ENCODE measurements around the gene DIRAS1. TPM values are rescaled to one million over a fixed set of nuclear protein-coding genes. Genes with fewer than 3 reads are reported as not detected.

Gene DIRAS1
- total and polyA plus RNA-seq, 2 of the 8 experiments (the other 6 are each of a cell fraction or from before 2014, with no cell fraction given): 20.2 to 22.3 TPM

- H4K20me1 ChIP-seq (replicated peaks in 1 of 2; ENCODE audit: control insufficient read depth in 1 of 2, insufficient read depth in 2 of 2, low read length in 2 of 2): peaks cover 0 to 4% of the 10 kb centered on the region in 2 experiments
- H3K4me2 ChIP-seq (ENCODE audit: insufficient read depth in 1 of 2, low read depth in 2 of 2, low read length in 2 of 2): no peak overlapping the region
- no peak overlapping the region for H2BK120ac ChIP-seq (replicated peaks; ENCODE audit: low read depth, low read length)
- ChIA-PET POLR2A (ENCODE audit: partially characterized antibody) (interaction anchor here (0.6 to 2.3 kb wide), 7 partner anchors 12 to 814 kb away, joined by 3 to 8 read pairs (median 3); partner anchors contain the start of gene GNG7), CTCF (ENCODE audit: partially characterized antibody) (interaction anchor here (1.0 to 1.7 kb wide), 4 partner anchors 16 to 70 kb away, joined by 3 to 6 read pairs (median 4); partner anchors contain the start of gene GNG7)
- no peak overlapping the region for H4K91ac ChIP-seq (replicated peaks; ENCODE audit: insufficient read length, low read length)
- H3K4me3 ChIP-seq (ENCODE audit: extremely low read depth in 1 of 4, insufficient read depth in 2 of 4, low read depth in 3 of 4, low read length in 4 of 4): no peak overlapping the region
- H2BK15ac ChIP-seq (ENCODE audit: low read length): no peak overlapping the region
- H3K23me2 ChIP-seq (ENCODE audit: low read depth, low read length): peaks cover 18% of the 10 kb centered on the region; the same call in 1 of the 2 replicates
- no peak overlapping the region for H3K56ac ChIP-seq (replicated peaks; ENCODE audit: insufficient read length, low read depth, low read length)
- H3K27me3 ChIP-seq (replicated peaks in 1 of 4; ENCODE audit: control insufficient read depth in 3 of 4, extremely low read depth in 1 of 4, insufficient read depth in 3 of 4, low read length in 3 of 4): peaks cover 0 to 7% (median 3%) of the 10 kb centered on the region in 4 experiments; a peak in 4 of 7 replicates
- FAIRE-seq: no peak
- H4K5ac ChIP-seq (ENCODE audit: insufficient read length, low read depth, low read length): no peak overlapping the region
- no peak overlapping the region for H4K8ac ChIP-seq (ENCODE audit: extremely low read depth, insufficient read depth, low read length)
- peaks cover 0 to 14% (median 6%) of the 10 kb centered on the region in 4 experiments; a peak in 6 of 7 replicates for H3K4me1 ChIP-seq (replicated peaks in 1 of 4; ENCODE audit: control insufficient read depth in 3 of 4, insufficient read depth in 4 of 4, low read length in 3 of 4)
- no peak overlapping the region for H2AK5ac ChIP-seq (ENCODE audit: low read depth, low read length)
- H2BK5ac ChIP-seq (ENCODE audit: low read depth, low read length): no peak overlapping the region
- no peak overlapping the region for H3K14ac ChIP-seq (ENCODE audit: insufficient read length)
- 93% methylated on average over 37 of the region's 52 CpGs; no CpG with 5 or more reads in 1 of the 2 experiments for WGBS, 2 experiments (ENCODE audit: extremely low coverage in 1 of 2, insufficient coverage in 1 of 2, insufficient read length in 1 of 2, insufficient replicate concordance in 2 of 2, low coverage in 1 of 2, low lambda C conversion rate in 2 of 2, missing lambda C conversion rate in 1 of 2)
- H3K18ac ChIP-seq (ENCODE audit: extremely low read depth, low read length): no peak overlapping the region
- no peak overlapping the region for H2BK20ac ChIP-seq (ENCODE audit: low read length)
- DNase-seq (ENCODE audit: low read depth in 1 of 2, low spot score in 2 of 2): no peak
- H3K79me2 ChIP-seq (ENCODE audit: control insufficient read depth in 1 of 2, insufficient read depth in 2 of 2, low read length in 2 of 2): no peaks in the 10 kb centered on the region
- no peaks in the 10 kb centered on the region for H3K79me1 ChIP-seq (ENCODE audit: low read depth, low read length)
- no peak overlapping the region for H2BK12ac ChIP-seq (ENCODE audit: low read depth, low read length)
- H3K36me3 ChIP-seq (ENCODE audit: control insufficient read depth in 2 of 4, insufficient read depth in 4 of 4, low read length in 3 of 4): peaks cover 0 to 17% (median 0%) of the 10 kb centered on the region in 4 experiments; a peak in 1 of 8 replicates
- H2AFZ ChIP-seq (ENCODE audit: low read length): no peak overlapping the region
- H3K9me3 ChIP-seq (ENCODE audit: insufficient read depth in 2 of 2, low read depth in 1 of 2, low read length in 1 of 2): peaks cover 9 to 17% of the 10 kb centered on the region in 2 experiments; a peak in 3 of 4 replicates
- H3K4ac ChIP-seq (replicated peaks; ENCODE audit: insufficient read length, low read depth, low read length): no peak overlapping the region
- no peak overlapping the region for H3K27ac ChIP-seq (ENCODE audit: low read depth, low read length)
- no peak overlapping the region for H3K23ac ChIP-seq (ENCODE audit: insufficient read length)
- no peak overlapping the region; a peak in 2 of 7 replicates for H3K9ac ChIP-seq (replicated peaks in 1 of 4; ENCODE audit: extremely low read depth in 1 of 4, low read depth in 3 of 4, low read length in 3 of 4)
- TF ChIP-seq SP2 (IDR thresholded peaks at IDR 0.05; ENCODE audit: low read length) (no peak), CREB1 (IDR thresholded peaks at IDR 0.05) (no peak), USF2 (IDR thresholded peaks at IDR 0.05; ENCODE audit: low read length) (no peak), ATF2 (IDR thresholded peaks at IDR 0.05; ENCODE audit: low read length) (no peak), RNF2 (IDR thresholded peaks at IDR 0.05; ENCODE audit: borderline replicate concordance, low read depth, low read length, missing control alignments, poor library complexity, severe bottlenecking) (no peak), TEAD4 (IDR thresholded peaks at IDR 0.05; ENCODE audit: low read depth, low read length) (no peak), PHF8 (conservative IDR thresholded peaks at IDR 0.05; ENCODE audit: low read depth, low read length) (no peak)
Observed at GRCh38 chr19:2717638-2718541, 3.3 kb downstream of the DIRAS1 start.

Measured in H1 (cell line).